KMS-11 (cell line): ENCODE results near the gene DGKG.

Experiments
- H2AFZ ChIP-seq: fragments of 200-600 bp; sonication (generic); 2 replicates; pipeline ENCODE4 v1.6.1; 2016; ENCODE audit warnings: antibody characterized with exemption, mixed run types, low read depth
- H3K27ac ChIP-seq: fragments of 200-600 bp; sonication (generic); 2 replicates; pipeline ENCODE4 v1.6.1; 2016; ENCODE audit warnings: mild to moderate bottlenecking, mixed run types
- H3K27me3 ChIP-seq: fragments of 200-600 bp; sonication (generic); 2 replicates; pipeline ENCODE4 v1.6.1; 2017; ENCODE audit warnings: mild to moderate bottlenecking, low read depth, mixed run types, moderate library complexity; ENCODE audit not compliant: insufficient read depth
- H3K36me3 ChIP-seq: fragments of 200-600 bp; sonication (generic); 2 replicates; pipeline ENCODE4 v1.6.1; 2017; ENCODE audit warnings: mild to moderate bottlenecking, mixed run types; ENCODE audit not compliant: insufficient read depth
- H3K4me1 ChIP-seq: fragments of 200-600 bp; sonication (generic); 2 replicates; pipeline ENCODE4 v1.6.1; 2016; ENCODE audit warnings: mild to moderate bottlenecking, low read depth, mixed run types; ENCODE audit not compliant: poor library complexity, severe bottlenecking
- H3K4me2 ChIP-seq: fragments of 200-600 bp; sonication (generic); 2 replicates; pipeline ENCODE4 v1.7.0; 2016; ENCODE audit warnings: mild to moderate bottlenecking, mixed run types
- H3K4me3 ChIP-seq: fragments of 200-600 bp; sonication (generic); IDR thresholded peaks from 2 replicates; pipeline ENCODE4 v1.6.1; 2017; ENCODE audit warnings: low read depth, low read length, mixed read lengths; ENCODE audit not compliant: insufficient read depth
- H3K79me2 ChIP-seq: fragments of 200-600 bp; sonication (generic); 2 replicates; pipeline ENCODE4 v1.6.1; 2016; ENCODE audit warnings: low read depth, mixed run types; ENCODE audit not compliant: insufficient read depth
- H3K9ac ChIP-seq: fragments of 200-600 bp; sonication (generic); 2 replicates; pipeline ENCODE4 v1.6.1; 2016; ENCODE audit warnings: mild to moderate bottlenecking, mixed run types
- H4K20me1 ChIP-seq: fragments of 200-600 bp; sonication (generic); 2 replicates; pipeline ENCODE4 v1.6.1; 2016; ENCODE audit warnings: mild to moderate bottlenecking, mixed run types; ENCODE audit not compliant: insufficient read depth
- CTCF ChIP-seq: fragments of 200-600 bp; sonication (generic); conservative IDR thresholded peaks from 2 replicates; pipeline ENCODE4 v1.6.1; 2017; ENCODE audit warnings: low read depth, mild to moderate bottlenecking, antibody characterized with exemption, low read length, moderate library complexity, mixed read lengths

The DGKG gene

GRCh38 chr3:186138272-186138981 lies 223.6 kb downstream of the DGKG start:
- H3K36me3 ChIP-seq = no peaks in the 10 kb centered on the region
- no peaks in the 10 kb centered on the region for H3K79me2 ChIP-seq
- peaks cover 4% of the 10 kb centered on the region for H3K4me1 ChIP-seq
- no peak overlapping the region for H3K4me2 ChIP-seq
- H3K4me3 ChIP-seq = no peak overlapping the region
- no peak overlapping the region for H2AFZ ChIP-seq
- no peaks in the 10 kb centered on the region for H4K20me1 ChIP-seq
- no peak for TF ChIP-seq CTCF
- H3K9ac ChIP-seq = no peak overlapping the region
- H3K27me3 ChIP-seq = no peaks in the 10 kb centered on the region
- no peak overlapping the region for H3K27ac ChIP-seq

- H3K27me3 ChIP-seq = no peaks in the 10 kb centered on the region
- no peak overlapping the region for H2AFZ ChIP-seq
- no peaks in the 10 kb centered on the region for H3K79me2 ChIP-seq
- peaks cover under 1% of the 10 kb centered on the region for H3K4me1 ChIP-seq
- no peak overlapping the region for H3K4me2 ChIP-seq
- H3K4me3 ChIP-seq = no peak overlapping the region
- no peak for TF ChIP-seq CTCF
- no peaks in the 10 kb centered on the region for H3K36me3 ChIP-seq
- no peak overlapping the region for H3K9ac ChIP-seq
- H3K27ac ChIP-seq = no peak overlapping the region
- H4K20me1 ChIP-seq = no peaks in the 10 kb centered on the region
Measured at GRCh38 chr3:186137051-186137685, 224.9 kb downstream of the DGKG start.

- H3K4me2 ChIP-seq = no peak overlapping the region
- H3K27me3 ChIP-seq = no peaks in the 10 kb centered on the region
- H2AFZ ChIP-seq = no peak overlapping the region
- no peak overlapping the region for H3K4me3 ChIP-seq
- H3K9ac ChIP-seq = no peak overlapping the region
- no peak for TF ChIP-seq CTCF
- H4K20me1 ChIP-seq = no peaks in the 10 kb centered on the region
- H3K79me2 ChIP-seq = no peaks in the 10 kb centered on the region
- H3K4me1 ChIP-seq = no peaks in the 10 kb centered on the region
- no peak overlapping the region for H3K27ac ChIP-seq
- no peaks in the 10 kb centered on the region for H3K36me3 ChIP-seq
Measured at GRCh38 chr3:186133980-186134379, 228.1 kb downstream of the DGKG start.

GRCh38 chr3:186132487-186132886 lies 229.5 kb downstream of the DGKG start:
- Histone ChIP-seq H3K4me1 (no peaks in the 10 kb centered on the region), H2AFZ (no peak overlapping the region), H3K9ac (no peak overlapping the region), H3K27ac (no peak overlapping the region), H3K4me3 (no peak overlapping the region), H3K79me2 (no peaks in the 10 kb centered on the region), H3K27me3 (no peaks in the 10 kb centered on the region), H4K20me1 (no peaks in the 10 kb centered on the region), H3K36me3 (no peaks in the 10 kb centered on the region), H3K4me2 (no peak overlapping the region)
- TF ChIP-seq CTCF = no peak
